GM21723 (cell line): ENCODE data around the gene CDK14.

Source experiments
- ATAC-seq: cut with Tn5 transposase; IDR thresholded peaks from one replicate; pipeline ENCODE4 v1.9.1; 2021; ENCODE audit warnings: mild to moderate bottlenecking, moderate library complexity; ENCODE audit not compliant: unreplicated experiment

Gene CDK14

DNA sequence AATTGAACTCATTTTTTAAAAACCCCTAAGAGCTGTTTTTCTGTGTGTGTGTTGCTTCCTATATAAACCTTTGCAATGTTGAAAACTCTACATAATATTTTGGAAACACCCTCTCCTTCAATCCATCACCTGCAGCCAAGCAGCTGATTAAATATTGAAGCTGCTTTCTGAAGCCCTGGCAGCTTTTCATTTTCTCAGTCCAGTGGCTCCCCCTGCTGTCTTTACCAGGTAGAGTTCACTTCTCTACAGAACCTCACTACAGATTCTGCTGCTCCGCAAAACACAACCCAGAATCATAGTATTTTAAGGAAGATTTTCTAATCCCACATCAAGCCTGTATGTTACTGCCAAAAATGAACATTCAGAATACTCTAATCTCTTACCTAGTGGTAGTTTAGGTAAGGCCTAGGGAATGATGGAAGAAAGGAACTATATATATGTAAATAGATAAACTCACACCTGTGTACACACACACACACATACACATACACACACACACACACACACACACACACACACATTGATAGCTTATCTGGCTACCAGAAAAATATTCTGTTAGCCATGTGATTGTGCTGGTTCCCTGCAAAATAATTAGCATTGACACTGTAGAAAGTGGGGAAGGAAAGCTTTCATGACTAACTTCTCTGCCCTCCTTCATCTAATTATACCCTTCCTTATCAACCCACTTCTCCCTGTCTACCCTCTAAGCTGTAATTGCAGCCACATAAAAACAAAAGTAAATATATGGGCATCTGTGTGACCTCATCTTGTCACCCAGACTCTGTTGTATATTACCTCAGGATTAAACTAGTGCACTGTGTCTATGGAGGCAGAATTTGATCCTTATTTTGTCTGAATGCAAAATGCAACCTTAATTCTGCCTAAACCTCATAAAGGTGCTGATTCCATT lies 438.6 kb downstream of the CDK14 start:
- ATAC-seq, result no peak

DNA sequence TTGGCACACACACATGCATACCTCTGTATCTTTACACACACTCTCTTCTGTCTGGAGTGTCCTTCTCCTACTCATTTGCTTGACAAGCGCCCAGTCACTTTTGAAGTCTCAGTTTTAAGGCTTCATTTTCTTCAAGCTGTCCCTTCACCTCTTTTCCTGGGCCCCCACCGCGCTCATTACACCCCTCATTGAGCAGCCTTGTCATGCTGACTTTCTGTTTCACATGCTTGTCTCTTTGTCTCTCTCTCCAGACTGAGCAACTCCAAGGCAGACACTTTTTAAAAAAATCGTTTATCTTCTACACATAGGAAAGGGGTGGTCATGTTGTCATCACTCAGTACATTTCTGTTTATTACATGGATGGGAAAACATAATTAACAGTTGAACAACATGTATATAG lies 442.9 kb downstream of the CDK14 start:
- ATAC-seq, result peak; percentile 81

DNA sequence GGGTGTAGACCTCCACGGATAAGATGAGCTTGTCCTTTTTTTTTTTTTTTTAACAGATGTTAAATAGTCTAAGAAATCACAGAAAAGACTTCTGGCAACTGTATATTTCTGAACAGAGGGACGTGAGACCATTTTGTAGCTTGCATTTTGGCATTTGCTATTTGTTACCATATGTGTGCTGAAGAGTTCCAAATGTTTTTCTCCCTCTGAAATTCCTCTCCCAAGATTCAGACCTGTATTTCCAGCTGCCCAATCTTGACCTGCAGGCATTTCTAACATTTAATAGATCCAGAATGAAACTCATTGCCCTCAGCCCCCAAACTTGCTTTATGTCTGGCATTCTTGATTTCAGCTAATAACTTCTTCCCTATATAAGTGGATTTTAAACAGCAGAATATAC lies 445.0 kb downstream of the CDK14 start:
- no peak for ATAC-seq

DNA sequence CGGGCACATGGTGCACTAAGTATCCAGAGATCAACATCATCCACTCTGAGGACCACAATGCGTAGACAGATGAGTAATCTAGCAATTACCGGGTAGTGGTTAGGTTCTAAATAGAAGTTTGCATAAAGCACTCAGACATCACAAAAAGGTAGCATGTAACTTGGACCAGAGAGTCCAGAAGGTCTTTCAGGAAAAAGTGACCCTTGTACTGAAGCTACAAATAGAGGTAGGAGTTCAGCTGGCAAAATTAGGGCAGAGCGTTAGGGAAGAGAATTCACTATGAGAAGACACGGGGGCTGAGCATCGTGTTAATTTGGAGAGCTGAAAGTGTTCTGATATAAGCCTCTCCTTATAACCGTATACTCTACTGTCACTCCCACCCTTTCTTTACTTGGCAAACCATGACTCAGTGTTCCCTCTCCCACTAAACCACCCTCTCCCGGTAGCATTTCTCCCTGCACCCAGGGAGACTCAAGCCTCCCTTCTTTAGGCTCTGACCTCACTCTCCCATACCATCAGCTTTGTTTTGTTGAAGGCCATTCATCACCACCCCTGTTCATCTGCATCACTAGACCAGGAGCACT lies 445.9 kb downstream of the CDK14 start:
- no peak for ATAC-seq

DNA sequence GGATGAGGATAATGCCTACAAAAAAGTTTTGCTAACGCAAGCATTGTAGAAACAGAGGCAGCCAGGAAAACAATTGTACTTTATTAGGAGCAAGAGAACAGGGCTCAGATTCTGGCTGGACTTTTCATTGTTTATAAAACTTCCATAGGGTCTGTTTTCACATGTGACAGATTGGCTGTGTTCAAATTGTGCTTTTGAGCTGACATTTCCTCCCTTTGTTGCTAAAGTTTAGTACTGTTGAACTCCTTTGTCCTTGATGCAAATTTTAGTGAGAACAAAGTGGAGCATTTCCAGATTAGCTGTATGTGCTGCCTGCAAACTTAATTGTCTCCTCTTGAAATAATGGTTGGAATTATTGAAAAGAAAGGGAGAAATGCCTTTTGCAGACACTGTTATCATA lies 447.1 kb downstream of the CDK14 start:
- no peak for ATAC-seq

DNA sequence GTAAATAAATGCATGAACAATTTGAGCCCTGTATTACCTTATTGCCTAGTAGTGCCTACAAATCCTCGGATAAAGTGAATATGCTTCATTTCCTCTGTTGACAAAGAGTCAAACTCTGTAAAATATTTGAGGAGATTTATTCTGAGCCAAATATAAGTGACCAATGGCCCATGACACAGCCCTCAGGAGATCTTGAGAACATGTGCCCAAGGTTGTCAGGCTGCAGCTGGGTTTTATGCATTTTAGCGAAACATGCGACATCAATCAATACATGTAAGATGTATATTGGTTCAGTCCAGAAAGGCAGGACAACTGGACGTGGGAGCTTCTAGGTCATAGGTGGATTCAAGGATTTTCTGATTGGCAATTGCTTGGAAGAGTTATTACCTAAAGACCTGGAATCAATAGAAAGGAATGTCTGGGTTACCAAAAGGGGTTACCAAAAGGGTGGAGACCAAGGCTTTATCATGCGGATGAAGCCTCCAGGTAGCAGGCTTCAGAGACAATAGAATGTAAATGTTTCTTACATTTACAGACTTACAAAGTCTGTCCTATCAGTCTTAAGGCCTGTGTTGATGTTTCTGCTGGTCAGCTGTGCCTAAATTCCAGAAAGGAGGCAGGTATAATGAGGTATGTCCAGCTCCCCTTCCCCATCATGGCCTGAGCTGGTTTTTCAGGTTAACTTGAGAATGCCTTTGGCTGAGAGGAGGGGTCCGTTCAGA lies 448.0 kb downstream of the CDK14 start:
- no peak for ATAC-seq

DNA sequence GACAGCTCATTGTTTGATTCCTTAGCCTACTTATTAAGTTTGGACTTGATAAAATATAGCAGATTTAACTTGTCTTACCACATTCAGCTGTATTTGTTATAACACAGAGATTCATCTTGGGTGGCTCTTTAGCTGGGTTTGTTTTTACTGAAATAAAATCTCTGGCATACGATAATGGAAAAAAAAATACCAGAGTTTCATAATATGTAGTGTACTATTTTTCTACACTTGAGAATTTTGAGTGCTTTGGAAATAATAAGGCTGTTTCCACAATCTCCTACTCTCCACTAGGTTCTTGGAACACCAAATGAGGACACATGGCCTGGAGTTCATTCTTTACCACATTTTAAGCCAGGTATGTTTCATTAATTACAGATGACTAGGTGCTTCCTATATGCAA lies 449.5 kb downstream of the CDK14 start:
- no peak for ATAC-seq

DNA sequence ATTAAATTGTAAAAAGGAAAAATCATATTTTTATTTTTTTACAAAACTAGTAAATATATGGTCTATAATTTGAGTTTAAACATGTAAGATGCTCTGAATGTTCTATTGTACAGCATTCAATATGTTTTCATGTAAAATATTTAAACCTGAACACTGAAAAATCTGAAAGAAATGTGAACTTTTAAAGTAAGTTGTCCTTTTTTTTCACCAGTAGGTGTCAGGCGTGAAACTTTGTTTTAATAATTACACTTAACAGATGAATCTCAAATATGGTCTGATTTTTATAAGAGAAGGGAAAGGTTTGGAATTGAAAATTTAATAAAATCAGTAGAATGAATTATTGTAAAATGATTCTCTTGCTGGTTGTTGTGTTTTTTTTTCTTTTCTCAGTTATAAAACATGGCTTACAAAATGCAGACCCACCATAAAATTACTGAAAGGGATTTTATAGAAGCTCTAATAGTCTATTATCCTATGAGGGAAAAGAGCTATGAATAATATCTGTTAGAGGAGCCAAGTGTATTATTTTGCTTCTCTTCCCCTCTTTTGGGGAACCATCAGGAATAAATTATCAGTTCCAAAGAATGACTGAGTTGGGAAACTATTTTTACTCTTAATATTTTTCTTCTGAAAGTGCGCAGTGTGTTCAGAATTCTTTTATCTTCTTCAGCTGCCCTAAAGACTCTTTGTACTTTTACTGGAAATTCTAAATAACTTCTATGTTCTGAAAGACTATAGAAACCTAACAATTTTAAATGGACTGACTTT lies 450.4 kb downstream of the CDK14 start:
- no peak for ATAC-seq

DNA sequence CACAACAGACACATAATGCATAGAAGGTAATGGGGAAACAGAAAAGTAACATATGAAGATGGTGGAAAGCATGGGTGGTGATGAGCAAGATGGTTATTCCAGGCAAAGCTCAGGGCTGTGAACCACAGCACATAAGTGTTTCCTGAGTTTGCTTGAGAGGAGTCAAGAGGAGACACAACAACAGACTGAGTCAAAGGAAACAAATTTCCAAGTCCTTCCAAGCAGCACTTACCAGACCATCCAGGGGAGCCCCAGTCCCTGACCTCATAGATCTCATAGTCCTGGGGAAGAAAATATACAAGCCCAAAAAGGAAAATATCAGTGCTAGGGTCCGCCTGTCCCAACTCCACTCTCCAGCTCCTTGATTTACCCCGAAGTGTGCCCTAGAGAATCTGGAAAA lies 451.5 kb downstream of the CDK14 start:
- no peak for ATAC-seq

DNA sequence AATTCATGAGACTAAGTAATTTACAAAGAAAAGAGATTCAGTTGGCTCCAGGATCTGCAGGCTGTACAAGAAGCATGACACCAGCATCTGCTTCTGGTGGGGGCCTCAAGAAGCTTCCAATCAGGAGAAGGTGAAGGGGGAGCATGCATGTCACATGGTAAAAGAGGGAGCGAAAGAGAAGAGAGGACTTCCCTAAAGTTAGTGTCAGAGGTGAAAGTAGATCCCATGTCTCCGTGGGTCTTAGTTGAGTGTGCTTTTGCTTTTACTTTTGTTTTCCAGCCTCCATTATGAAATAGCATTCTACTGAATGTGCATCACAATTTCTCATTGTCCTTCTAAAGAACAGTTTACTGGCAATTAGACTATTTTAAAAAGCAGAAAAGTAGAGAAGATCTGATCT lies 454.6 kb downstream of the CDK14 start:
- peak; percentile 97 for ATAC-seq

DNA sequence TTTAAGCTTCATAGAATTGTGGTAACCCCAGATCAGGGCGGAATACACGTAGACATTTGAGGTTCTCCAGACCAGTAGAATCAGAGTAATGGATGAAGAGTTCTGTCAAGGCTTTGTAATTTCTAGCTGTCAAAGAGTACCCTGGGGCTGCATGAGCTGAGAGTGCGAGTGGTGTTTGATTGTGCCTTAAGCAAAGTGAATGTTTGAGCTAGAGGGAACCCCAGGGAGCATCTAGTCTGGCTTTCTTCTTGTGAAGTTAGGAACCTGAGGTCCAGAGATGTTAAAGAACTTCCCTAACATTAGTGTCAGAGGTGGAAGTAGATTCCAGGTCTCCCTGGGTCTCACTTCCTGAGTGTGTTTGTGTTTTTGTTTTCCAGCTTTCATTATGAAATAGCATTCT lies 455.8 kb downstream of the CDK14 start:
- ATAC-seq, result no peak

DNA sequence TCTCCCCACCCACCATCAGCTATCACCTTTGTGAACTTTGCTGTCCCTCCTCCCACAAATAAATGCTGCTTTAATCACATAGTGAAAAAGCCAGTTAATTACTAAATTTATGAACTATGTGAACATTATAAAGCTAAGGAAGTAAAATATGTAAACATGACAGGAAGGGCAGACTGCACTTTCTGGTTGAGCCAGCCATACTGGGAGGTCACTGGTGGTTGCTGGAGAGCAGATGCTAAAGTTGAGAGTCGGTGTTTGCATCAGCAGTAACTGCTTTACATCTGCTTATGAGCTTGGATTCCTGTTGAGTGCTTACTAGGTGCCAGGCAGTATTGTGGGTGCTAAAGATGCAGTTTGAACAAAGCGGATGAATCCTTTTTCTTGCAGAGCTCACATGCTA lies 458.3 kb downstream of the CDK14 start:
- ATAC-seq, result no peak

DNA sequence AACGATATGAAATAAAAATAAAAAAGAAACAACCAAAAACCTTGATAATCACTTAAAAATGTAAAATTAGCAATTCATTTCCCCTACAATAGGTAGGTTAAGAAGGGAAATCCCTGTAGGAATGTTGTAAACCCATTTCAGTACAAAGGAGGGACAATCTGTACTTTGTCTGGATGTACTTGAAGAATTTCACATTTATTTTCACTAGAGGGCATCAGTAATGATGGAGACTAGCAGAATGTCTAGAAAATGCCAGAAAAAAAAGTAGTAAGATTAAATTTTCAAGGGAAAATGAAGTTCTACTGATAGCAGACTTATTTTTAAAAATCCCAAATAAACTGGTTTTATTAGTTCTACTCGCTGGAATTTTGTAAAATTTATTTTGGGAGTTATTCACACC lies 459.1 kb downstream of the CDK14 start:
- no peak for ATAC-seq

DNA sequence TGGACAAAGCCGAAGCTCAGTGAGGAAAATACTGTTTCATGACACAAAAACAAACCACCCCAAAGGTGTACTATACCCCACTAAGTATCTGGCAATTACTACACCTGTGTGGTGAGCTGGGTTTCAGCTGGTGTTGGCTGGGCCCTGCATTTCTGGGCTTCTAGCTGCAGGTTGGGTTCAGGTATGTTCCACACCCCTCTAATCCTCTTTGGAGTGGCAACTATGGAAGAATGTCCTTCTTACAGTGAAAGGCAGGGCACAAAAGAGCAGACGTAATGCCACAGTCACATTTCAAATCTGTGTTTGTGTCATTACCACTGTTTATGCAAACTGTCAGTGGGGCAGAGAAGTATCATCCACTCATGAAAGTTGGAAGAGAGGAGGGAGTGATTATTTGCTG lies 466.6 kb downstream of the CDK14 start:
- ATAC-seq, result no peak

DNA sequence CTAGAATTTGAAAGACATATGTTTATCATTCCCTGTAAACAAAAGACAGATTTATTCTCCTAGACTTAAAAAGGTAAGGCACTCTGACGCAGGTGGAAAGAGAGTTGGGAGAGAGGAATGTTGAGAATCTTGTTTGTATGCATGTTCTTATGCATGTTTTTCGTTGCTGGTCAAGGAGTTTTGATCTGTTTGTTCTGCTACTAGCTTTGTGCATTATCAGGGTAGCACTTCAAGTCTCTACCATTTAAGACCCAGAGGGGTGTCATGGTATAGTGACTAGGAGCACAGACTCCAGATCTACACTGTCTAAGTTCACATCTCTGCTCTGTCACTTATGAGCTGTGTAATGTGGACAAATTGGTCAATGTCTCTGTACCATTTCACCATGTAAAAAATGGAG lies 467.9 kb downstream of the CDK14 start:
- no peak for ATAC-seq

DNA sequence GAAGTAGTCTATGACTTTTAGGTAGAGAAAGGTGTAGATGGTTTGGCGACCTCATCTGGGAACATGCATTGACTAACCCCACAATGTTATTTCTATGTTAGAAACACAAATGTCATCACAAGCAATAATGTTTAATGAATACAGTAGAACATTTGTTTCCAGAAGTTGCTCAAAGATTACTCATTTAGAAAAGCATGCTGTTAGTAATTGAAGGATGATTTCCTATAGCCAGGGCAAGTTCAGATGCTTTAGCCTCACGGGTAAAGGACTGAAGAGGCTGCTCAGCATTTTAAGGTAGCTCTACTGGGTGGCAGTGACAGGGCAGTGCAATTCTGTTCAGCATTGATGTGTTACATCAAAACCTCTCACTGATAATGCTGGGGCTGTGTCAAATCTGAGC lies 468.8 kb downstream of the CDK14 start:
- ATAC-seq, result no peak

DNA sequence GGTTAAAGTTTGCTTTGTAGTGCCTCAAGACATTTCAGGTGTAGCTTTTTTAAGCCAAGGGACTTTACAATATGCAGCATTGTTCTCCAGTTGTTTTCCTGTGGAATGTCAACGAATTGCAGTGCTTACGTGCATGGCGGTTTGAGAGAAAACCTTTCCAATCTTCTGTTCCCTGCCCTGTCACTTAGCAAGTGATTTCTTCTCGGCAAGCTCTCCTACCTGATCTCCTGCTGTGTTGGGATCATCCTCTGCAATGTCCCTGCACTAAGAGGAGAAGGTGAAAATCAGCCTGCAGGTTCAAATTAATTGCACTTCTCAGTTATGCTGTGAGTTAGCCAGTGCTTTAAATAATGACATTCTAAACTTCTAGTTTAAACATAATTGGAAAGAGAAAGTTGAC lies 470.5 kb downstream of the CDK14 start:
- ATAC-seq, result no peak

DNA sequence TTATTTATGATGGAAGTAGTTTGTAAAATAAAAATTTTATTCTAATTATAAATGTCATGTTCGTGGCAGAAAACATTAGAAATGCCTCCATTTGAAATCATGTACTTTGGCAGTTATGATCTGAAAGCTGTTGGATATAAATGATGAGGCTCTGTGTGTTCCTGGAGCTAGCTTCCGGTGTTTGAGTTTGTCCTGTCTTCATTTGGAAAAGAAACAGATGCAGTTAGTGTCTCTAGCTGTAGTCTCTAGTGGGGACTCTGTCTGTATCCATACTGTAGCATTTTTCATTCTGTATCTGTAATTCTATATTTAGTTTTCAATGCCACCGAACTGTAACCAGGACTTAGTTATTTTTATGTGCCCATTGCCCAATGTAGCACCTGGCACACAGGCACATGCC lies 471.1 kb downstream of the CDK14 start:
- ATAC-seq, result no peak

DNA sequence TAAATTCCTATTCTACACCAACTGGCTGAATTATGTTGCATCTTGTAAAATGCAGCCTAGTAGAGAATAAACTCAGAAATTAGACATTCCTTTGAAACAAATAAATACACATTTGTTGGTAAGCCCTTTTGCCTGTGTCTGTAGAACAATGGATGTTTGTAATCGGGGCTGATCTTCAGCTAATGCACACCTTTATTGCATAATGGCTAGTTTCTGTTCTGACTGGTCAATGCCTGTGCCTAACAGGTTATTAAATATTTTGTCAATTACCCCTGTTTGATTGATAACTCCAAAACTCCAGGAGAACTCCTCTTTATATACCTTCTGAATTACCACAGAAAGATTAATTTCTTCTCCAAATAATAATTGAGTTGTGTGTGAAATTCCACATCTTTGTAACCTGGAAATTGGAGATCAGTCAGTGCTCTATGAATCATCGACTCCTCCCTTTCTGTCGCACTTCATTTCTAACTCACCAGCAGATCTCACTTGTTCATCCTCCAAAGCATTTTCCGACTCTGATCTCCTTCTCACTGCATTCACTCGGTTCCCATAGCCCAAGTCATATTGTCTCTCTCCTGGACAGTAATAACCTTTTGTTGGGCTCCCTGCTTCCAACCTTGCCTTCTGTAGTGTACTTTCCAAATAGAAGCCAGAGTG lies 472.1 kb downstream of the CDK14 start:
- ATAC-seq, result no peak

DNA sequence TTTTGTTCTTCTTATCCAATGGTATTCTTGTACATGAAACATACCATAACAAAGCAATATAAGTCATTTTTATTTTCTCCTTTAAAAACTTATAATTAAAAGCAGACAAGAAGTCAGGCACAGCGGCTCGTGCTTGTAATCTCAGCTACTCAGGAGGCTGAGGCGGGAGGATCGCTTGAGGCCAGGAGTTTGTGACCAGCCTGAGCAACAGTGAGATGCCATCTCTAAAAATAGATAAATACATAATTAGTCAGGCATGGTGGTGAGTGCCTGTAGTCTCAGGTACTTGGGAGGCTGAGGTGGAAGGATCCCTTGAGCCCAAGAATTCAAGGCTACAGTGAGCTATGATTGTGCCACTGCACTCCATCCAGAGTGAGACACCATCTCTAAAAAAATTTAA lies 473.0 kb downstream of the CDK14 start:
- no peak for ATAC-seq

DNA sequence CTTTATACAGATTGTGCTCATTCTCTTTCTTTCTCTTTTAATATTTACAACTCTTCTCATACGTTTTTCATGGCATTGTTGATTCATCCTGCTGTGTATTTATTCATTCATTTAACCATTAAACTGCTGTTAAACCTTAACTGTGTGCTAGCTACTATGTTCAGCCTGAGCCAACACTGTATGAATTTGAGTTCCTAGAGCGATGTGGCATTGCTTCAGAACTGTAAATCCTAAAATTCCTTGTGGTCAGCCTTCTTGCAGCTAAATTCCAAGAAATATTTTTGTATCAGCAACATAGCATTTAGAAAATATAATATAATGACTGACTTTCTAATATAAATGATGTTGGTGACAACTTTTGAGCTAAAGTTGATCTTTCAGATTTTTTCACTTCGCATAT lies 483.4 kb downstream of the CDK14 start:
- no peak for ATAC-seq
